HG03175 (cell line): ENCODE data around the gene KCNQ1.

Source experiments
- ATAC-seq: cut with Tn5 transposase; IDR thresholded peaks from one replicate; pipeline ENCODE4 v1.9.1; 2021; ENCODE audit warnings: mild to moderate bottlenecking, moderate library complexity; ENCODE audit not compliant: unreplicated experiment

The KCNQ1 gene

DNA sequence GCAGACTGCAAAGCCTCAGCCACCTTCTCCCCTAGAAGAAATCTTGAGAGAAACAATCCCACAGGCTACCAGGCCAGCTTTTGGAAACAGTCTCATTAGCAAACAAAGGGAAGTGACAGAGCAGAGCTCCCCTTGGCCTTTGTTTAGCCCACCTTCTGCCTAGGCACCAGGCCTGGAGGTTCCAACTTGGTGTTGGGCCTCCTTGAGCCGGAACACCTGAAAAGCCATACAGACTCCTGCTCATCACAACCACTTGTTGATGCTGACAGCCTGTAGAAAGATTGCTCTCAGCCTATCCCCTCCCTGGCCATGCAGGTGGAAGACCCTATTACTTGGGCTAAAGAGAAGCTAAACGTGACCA is 228.4 kb downstream of the KCNQ1 start:
- no peak for ATAC-seq

DNA sequence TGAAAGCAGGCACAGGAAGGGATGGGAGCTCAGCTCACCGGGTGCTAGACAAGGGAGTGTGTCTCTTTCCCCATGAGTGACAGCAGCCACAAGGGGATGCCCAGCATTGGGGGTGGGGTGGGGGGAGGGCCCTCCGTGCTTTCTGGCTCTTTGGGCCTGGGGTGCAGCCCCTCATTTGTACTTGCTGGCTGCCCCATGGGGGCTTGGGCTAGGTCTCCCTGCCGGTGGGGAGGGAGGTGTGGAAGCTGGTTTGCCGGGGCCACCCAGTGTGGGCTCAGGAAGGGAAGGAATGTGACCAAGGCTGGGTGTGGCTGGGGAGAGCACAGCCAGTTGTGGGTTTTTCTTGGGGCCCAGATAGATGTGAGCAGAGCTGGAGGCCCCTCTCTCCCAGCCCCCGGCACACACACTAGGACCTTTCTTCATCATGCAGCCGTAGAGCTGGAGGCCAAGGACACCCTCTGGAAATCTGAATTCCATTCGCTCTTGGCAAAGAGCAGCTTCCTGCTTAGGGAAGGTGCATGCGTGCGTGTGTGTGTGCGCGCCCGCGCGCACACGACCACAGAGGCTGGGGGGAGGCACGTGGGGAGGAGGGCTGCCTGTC is 229.2 kb downstream of the KCNQ1 start:
- ATAC-seq: no peak

DNA sequence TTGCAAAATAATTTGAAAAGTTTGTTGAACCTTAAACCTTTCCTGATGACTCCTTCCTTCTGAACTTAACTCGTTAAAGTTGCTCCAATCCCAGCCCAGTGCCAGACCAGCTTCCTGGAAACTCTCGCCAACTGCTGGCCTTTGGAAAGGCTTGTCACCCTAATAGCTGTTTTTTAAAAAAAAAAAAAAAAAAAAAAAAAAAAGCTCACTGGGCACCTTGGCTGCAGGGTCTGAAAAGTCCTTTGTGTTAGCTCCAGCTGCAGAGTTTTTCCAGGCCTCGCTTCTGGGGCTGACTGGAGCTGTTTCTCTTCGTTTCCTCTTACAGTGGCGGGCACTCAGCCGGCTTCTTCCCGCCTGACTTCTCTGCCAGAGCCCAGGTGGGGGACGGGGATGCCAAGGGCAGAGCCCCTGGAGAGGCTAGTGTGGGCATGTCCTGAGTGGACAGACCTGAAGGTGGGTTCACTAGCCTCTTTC is 229.9 kb downstream of the KCNQ1 start:
- ATAC-seq: no peak

DNA sequence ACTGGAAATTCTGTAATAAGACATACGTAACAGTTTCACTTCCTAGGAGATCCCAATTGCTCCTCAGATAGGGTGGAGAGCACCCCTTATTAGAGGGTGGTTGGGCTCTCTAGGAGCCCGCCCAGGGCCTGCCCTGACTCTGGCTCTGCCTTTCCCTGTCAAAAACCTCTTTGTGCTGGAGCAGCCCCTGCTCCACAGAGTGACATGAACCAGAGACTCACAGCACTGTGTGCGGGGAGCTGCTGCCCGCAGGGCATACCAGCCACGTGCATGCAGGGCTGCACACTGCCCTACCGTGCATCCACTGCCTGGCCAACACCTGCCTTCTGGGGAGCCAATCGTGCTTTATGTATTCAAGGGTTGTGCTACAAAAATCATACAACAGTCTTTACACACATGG is 230.7 kb downstream of the KCNQ1 start:
- ATAC-seq: no peak

DNA sequence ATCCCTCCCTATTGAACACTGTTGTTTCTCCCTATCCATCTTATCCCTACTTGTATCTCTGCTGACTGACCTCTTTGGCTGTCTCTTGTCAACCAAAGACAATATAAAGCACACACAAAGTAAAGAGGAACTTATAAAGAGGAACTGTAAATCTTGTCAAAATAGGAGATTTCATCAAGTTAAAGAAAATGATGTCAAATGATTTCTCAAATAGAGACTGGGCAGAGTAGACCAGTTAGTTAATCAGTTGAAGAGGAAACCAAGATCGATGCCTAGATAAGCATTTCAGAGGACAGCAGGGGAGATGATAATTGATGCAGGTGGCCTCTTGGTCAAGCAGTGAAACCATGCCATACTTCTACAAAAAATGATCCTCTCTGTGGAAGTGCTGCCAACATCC is 232.3 kb downstream of the KCNQ1 start:
- ATAC-seq: no peak

DNA sequence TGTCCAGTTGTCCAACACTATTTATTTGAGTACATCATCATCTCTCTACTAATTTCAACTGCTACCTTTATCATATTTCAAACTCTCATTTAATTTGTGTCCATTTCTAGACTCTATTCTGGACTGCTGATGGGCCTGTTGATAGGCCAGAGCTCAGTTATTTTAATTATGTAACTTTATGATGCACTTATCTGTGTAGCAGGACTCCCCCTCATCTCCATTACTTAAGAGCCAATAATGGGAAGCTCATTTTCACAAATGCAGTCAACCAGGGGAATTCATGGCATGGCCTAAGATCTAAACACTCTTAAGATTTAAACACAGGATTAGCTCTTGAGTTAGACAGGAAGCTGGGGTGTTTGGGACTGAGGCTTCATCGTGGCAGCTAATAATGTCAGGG is 233.6 kb downstream of the KCNQ1 start:
- no peak for ATAC-seq

DNA sequence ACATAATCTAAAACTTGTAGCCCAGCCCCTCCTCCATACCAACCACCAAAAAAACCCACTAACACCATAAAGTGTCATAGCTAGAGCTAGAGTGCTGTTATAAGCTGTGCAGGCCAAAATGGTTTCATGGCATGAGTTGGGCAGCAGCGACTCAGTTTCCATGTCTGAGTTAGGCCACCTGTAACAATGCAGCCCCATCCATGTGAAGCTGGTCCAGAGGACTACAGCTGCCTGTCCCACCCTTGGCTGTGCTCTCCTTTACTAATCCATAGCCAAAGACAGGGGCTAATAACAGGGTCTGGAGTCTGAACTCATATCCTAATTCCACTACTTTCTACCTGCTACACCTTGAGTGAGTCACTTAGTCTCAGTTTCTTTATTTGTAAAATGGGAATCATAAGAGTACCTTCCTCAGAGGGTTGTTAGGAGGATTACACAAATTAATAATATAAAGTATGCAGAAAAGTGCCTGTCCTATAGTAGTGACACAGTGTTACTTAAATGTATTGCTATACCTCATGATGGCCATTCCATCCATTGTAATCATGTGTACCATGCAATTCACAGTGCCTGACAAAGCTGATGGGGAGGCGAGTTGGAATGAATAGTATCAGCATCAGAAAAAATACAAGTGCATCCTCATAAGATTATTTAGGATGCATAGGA is 234.3 kb downstream of the KCNQ1 start:
- ATAC-seq: no peak

DNA sequence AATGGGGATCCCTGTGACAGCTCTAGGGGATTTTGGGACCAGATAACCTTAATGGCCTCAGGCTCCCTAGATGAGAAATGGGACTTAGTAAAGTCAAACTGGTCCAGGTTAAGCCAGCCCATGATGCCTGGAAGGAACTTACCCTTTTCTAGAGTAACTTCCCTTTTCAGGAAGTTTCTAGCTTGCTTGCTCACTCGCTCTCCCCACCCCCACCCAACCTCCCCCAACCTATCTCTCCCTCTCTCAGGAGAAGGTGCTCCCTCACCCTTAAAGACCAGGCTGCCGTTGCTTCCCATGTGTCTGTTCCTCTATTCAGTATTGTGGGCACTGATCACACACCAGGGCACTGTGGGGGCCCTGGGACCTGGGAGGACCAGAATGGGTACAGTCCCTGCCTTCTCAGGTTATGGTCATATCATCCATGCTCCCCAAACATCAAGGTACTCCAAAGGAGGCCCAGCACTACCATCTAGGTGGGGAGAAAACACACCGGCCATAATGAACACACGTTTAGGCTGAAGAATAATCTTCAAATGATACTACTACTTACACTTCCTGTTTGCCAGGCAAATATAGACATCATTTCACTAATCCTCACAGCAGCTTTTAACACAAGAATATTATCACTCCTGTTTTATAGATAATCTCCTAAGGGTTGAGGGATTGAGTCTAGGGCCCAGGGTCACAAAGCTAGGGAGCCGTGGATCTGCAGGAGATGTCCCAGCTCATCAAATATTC is 236.8 kb downstream of the KCNQ1 start:
- ATAC-seq: no peak

DNA sequence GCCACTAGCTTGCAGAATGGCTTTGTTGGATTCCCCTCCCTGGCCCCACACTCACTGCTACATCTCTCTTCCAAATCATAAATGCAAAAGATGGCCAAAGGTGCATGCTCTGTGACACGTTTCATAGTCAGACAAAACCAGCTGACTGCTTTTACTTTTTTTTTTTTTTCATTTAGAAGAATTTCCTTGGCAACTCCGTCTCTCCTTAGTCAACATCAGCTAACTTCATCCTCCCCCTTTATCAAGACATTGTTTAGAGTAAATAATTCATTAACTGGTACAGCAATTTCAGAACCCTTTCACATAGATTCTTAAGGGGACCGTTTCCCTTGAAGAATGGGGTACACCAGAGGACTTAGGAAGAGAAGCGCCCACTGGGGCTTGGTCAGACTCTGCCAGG is 239.0 kb downstream of the KCNQ1 start:
- no peak for ATAC-seq

DNA sequence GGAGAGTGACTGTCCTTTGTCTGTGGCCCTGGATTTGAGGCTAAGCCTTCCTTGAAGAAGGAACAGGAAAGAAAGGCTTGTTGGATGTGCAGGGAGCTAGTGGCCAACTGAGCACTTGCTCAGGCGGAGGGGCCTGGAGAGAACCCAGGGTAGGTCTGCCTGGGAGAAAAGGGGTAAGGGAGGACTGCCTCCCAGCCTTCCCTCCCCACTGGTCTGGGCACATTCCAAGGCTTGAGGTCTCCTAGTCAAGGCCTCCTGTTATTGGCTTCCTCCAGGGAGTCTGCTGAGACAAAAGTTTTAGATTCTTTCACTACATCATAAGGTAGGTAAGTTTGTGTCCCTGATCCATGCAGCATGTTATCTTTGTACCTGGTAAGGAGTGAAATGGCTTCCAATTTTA is 239.8 kb downstream of the KCNQ1 start:
- no peak for ATAC-seq

DNA sequence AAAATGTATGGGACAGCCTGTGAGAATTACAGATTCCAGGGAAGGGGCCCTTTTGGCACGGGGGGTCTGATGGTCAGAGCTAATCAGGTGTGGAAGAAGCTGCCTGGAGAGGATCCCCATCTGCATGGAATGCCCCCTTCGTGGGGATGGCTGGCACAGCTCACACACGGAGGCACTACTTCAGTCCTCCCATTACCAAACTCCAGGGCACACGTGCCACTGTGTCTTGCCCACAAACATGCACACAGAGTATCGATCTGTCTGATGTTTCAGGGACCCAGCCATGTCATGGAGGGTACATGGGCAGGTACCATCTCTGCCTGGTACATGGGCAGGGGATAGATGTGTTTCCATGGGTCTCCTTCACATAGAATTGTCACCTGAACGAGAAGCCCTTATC is 240.2 kb downstream of the KCNQ1 start:
- no peak for ATAC-seq

DNA sequence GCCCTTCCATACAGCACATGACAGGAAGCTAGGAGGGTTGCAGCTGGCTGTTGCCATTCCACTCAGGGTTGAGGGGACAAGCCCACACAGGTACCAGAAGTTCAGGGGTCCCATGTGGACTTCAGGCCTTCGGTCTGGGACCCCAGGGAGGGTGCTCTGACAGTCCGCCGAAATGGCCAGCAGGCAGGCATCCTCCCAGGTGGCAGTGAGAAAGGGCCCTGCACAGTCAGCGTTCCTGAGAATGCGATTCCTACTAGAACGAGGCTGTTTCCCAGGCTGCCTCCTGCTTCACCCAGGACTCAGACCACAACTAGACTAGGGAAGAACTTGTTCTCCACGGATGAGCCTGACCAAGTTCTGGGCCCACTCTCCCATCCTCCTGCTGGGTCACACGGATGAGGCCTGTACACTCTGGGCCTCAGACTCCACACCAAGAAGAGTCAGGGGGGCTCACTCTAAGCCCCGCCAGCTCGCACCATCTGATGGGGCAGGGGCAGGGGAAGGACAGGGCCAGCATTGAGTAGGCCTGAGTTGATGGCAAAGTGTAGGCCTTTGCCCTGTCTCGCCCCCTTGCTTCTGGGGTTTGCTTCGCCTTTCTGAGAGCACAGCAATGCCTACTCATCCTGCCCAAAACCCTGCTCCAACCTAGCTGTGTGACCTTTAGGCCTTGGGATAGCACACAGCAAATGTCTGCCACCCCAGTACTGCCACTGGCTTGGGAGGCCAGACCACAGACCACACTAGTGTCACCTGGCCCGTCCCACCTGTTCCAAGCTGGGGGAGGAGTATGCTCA is 241.0 kb downstream of the KCNQ1 start:
- ATAC-seq: no peak

DNA sequence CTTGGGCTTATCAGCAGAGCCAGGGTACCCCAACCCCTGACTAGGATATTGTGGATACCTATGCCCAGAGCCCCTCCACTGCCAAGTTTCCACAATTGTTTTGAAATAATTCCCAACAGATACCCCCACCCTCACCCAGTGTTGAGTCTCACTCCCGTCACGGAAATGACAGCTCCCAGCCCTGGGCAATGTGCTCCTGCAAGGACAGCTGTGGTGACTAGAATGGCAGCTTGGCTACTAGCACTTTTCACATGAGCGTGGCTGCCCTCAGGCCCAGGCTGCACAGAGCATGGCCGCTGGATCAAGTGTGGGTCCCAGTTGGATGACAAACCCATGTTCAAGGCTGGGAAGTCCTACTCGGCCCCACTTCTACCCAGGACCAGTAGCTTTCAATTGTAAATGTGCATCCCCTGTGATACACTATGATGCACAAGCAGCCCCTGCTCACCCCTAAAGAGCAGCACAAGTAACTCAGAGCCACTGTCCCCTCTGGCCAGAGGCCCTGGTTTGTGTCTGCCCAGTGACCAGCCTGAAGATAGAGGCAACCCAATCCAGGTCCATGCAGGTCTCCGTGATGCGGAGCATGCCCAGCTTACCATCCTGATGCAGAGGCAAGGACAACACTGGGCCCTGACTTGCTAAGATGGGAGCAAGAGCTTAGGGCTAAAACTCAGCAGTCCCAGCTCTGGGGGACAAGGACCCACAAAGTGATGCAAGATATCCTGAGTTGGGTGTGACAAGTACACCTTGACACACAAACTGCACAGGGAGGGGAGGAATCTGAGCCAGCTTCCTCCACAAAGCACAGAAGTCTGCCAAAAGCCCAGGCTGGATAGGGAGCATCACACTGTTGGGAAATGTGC is 241.8 kb downstream of the KCNQ1 start:
- no peak for ATAC-seq

DNA sequence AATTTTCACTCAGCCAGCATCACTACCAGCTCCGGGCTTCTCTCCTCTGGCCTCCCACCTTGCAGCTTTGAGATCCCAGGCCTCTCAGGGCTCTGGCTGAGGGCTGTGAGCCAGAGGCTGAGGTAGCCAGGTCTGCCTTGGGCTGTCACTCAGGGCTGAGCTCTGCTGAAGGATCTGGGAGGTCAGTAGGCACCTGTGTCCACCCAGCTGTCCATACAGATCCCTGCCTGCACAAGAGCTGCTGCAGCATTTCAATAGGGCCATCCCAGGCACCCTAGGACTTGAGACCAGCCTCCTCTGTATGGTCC is 242.4 kb downstream of the KCNQ1 start:
- no peak for ATAC-seq

DNA sequence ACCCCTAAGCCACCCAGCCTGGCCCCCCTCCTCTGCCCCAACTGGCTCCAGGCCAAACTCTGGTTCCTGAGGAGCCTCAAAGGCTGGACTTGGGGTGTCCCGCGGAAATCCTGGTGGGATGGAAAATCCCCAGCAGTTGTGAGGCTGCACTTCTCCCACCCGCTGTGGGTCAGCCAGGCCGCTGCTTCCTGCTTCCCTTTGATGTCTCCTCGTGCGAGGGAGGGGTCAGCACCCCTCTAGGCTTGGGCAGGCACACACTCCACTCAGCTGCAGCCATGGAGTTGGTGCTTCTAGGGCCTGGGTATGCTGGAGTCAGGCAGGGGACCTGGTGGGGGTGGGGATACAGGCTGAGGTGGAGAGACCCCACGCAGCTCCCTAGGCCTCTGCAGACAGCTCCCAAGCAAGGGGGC is 243.0 kb downstream of the KCNQ1 start:
- ATAC-seq: no peak

DNA sequence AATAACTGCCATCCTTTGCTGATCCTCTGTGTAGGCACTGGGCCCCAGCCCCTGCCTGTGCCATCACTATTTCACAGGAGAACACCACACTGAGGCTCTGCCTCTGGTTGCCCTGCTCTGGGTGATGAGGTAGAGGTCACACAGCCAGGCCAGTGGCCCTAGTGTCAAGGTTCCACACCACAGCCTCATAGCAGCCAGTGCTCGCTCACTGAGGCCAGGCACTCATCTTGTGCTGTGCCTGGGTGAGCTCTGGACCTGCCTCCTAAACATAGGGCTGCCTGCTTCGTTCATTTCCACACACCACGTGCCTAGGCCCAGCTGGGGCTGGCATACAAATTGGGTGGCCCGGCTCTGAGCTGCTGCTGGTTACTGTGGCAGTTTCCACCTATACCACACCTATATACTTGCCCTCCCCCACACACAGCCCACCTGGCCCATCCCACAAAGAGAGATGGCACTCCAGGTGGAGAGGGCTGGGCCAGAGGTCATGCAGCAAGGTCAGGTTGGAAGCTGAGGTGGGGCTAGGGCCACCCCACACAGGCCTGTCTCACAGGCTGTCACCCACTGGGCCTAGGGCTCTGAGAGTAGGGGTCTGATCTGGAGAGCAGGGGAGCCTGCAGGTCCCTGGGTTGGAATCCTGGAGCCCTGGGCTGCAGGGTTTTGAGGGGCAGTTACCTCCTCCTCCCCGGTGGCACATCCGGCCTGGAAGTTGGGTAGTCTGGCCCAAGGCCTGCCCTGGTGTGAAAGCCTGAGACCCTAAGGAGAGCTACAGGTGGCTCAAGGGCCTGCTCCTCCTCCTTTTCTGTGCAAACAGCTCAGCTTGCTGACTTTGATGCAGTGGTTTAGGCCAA is 243.8 kb downstream of the KCNQ1 start:
- no peak for ATAC-seq

DNA sequence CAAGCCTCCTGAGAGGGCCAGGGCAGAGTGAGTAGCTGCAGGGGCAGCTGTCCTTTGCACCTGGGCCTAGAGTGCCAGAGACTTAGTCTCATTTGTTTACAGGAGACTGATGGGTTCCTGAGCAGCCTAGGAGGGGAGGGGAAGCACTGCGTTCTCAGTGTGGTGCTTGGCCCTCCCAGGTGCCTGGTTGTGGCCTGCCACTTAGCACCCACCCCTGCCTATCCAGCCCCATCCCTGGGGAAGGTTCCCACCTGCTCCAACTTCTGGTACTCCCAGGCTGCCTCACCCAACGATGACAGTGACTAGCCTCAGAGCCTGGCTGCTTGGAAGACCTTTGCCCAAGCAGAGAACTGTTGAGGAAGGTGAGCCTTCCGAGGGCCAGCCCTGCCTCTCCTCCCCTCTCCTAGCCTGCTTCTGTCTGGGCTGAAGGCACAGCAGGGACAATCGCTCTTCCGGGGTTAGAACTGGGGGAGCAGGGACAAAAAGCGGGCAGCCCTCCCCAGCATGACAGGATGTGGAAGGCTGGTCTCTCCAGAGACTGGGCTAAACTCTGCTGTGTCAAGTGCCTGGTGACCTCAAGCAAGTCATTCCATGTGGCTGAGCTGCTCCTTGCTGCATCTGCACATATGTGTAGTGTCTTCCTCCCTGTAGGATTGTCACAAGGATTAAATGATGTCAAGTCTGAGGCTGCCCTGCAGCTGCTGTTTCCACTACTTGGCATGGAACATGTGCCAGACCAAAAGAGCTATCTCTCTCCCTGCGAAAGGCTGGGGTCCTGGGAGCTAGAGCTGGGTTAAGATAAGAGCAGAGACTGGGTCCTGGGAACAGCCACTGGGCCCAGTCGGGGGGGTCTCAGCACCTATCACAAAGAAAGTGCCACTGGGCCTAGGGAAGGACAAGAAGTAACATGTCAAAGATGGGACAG is 245.1 kb downstream of the KCNQ1 start:
- ATAC-seq: no peak

DNA sequence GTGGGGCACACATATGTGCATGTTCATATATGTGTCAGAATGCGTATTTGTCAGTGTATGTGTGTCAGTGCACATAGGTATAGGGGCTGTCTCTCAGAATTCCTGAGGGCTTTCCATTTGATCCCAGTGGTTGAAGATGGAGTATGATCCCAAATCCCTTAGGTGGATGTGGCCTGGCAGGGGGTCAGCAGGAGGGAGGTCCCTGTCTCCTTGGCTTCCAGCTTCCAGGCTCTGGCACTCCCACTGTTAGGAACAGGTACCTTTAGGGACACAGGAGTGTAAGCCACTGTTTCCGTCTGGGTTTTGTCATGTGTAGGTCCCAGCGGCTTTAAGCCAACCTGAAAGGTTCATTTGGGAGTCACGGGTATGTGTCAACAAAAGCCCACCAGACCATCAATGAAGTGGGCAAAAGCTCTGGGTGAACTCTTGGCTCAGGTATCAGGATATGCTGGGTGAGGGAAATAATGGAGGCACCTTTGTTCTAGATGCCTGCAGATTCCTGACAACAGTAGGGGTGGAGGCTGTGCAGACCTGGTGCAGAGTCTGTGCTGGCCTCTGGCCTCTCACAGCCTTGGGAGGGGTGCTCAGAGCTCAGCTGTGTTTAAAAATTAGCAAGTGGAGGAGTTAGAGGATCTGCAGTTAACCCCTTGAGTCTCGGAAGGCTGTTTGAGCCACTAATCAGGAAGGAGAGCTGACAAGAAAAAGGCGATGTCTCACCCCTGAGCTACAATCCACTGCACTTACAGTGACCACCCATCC is 246.0 kb downstream of the KCNQ1 start:
- ATAC-seq: no peak
